Measurements from ENCODE around the gene NUP160. TPM values are rescaled to one million over a fixed set of nuclear protein-coding genes. Genes with fewer than 3 reads are reported as not detected.

The NUP160 gene
- total and polyA plus RNA-seq, 2 of the 8 experiments (the other 6 are each of a cell fraction or from before 2014, with no cell fraction given) = 44.6 to 100 TPM

GRCh38 chr11:47797633-47798032, 50.5 kb downstream of the NUP160 start:
- no peaks in the 10 kb centered on the region; the same call in 1 of the 2 replicates for H3K23me2 ChIP-seq (ENCODE audit: low read depth, low read length)
- H2AK5ac ChIP-seq (ENCODE audit: low read depth, low read length) = no peak overlapping the region
- H3K4me2 ChIP-seq (ENCODE audit: insufficient read depth in 1 of 2, low read depth in 2 of 2, low read length in 2 of 2) = no peak overlapping the region
- H4K5ac ChIP-seq (ENCODE audit: insufficient read length, low read depth, low read length) = no peak overlapping the region
- no peak overlapping the region for H2BK120ac ChIP-seq (replicated peaks; ENCODE audit: low read depth, low read length)
- POLR2A ChIA-PET (ENCODE audit: partially characterized antibody) = interaction anchor here (0.9 kb wide), 1 partner anchor 10 kb away, joined by 3 read pairs; no protein-coding TSS in a partner anchor
- CTCF ChIA-PET (ENCODE audit: partially characterized antibody) = no interaction called here
- no peaks in the 10 kb centered on the region for H3K79me2 ChIP-seq (ENCODE audit: control insufficient read depth in 1 of 2, insufficient read depth in 2 of 2, low read length in 2 of 2)
- H2BK15ac ChIP-seq (ENCODE audit: low read length) = no peak overlapping the region
- H3K4me1 ChIP-seq (replicated peaks in 1 of 4; ENCODE audit: control insufficient read depth in 3 of 4, insufficient read depth in 4 of 4, low read length in 3 of 4) = no peaks in the 10 kb centered on the region
- H4K20me1 ChIP-seq (replicated peaks in 1 of 2; ENCODE audit: control insufficient read depth in 1 of 2, insufficient read depth in 2 of 2, low read length in 2 of 2) = no peaks in the 10 kb centered on the region
- no peak overlapping the region for H3K56ac ChIP-seq (replicated peaks; ENCODE audit: insufficient read length, low read depth, low read length)
- no peaks in the 10 kb centered on the region for H3K79me1 ChIP-seq (ENCODE audit: low read depth, low read length)
- H3K9me3 ChIP-seq (ENCODE audit: insufficient read depth in 2 of 2, low read depth in 1 of 2, low read length in 1 of 2) = no peaks in the 10 kb centered on the region
- TF ChIP-seq CTBP2 (IDR thresholded peaks at IDR 0.05; ENCODE audit: borderline replicate concordance, insufficient read depth, insufficient read length, low read length) (no peak), CBX8 (IDR thresholded peaks at IDR 0.05; ENCODE audit: borderline replicate concordance, low read depth, low read length) (no peak), TBP (IDR thresholded peaks at IDR 0.05; ENCODE audit: low read depth, low read length) (no peak), RXRA (IDR thresholded peaks at IDR 0.05; ENCODE audit: insufficient read depth, low read depth, low read length) (no peak), SP4 (IDR thresholded peaks at IDR 0.05; ENCODE audit: low read length) (no peak)
- TF ChIP-seq, protein P1, sequence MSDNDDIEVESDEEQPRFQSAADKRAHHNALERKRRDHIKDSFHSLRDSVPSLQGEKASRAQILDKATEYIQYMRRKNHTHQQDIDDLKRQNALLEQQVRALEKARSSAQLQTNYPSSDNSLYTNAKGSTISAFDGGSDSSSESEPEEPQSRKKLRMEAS (IDR thresholded peaks at IDR 0.05) = no peak
- WGBS, 2 experiments (ENCODE audit: extremely low coverage in 1 of 2, insufficient coverage in 1 of 2, insufficient read length in 1 of 2, insufficient replicate concordance in 2 of 2, low coverage in 1 of 2, low lambda C conversion rate in 2 of 2, missing lambda C conversion rate in 1 of 2) = 97% methylated on average over 4 of the region's 4 CpGs; no CpG with 5 or more reads in 1 of the 2 experiments
- H4K91ac ChIP-seq (replicated peaks; ENCODE audit: insufficient read length, low read length) = no peak overlapping the region
- H2BK12ac ChIP-seq (ENCODE audit: low read depth, low read length) = no peak overlapping the region
- H3K4ac ChIP-seq (replicated peaks; ENCODE audit: insufficient read length, low read depth, low read length) = no peak overlapping the region
- no peak overlapping the region for H2BK20ac ChIP-seq (ENCODE audit: low read length)
- no peak overlapping the region for H4K8ac ChIP-seq (ENCODE audit: extremely low read depth, insufficient read depth, low read length)
- no peak overlapping the region for H3K18ac ChIP-seq (ENCODE audit: extremely low read depth, low read length)
- no peak overlapping the region for H3K14ac ChIP-seq (ENCODE audit: insufficient read length)
- no peak for FAIRE-seq
- no peak overlapping the region for H3K23ac ChIP-seq (ENCODE audit: insufficient read length)
- H3K27ac ChIP-seq (ENCODE audit: low read depth, low read length) = no peak overlapping the region
- H2BK5ac ChIP-seq (ENCODE audit: low read depth, low read length) = no peak overlapping the region
- DNase-seq (ENCODE audit: low read depth in 1 of 2, low spot score in 2 of 2) = no peak
- H3K36me3 ChIP-seq (ENCODE audit: control insufficient read depth in 2 of 4, insufficient read depth in 4 of 4, low read length in 3 of 4) = peaks cover 11 to 86% (median 61%) of the 10 kb centered on the region in 4 experiments; a peak in 7 of 8 replicates
- H3K4me3 ChIP-seq (ENCODE audit: extremely low read depth in 1 of 4, insufficient read depth in 2 of 4, low read depth in 3 of 4, low read length in 4 of 4) = no peak overlapping the region
- H2AFZ ChIP-seq (ENCODE audit: low read length) = no peak overlapping the region
- no peaks in the 10 kb centered on the region for H3K27me3 ChIP-seq (replicated peaks in 1 of 4; ENCODE audit: control insufficient read depth in 3 of 4, extremely low read depth in 1 of 4, insufficient read depth in 3 of 4, low read length in 3 of 4)
- no peak overlapping the region for H3K9ac ChIP-seq (replicated peaks in 1 of 4; ENCODE audit: extremely low read depth in 1 of 4, low read depth in 3 of 4, low read length in 3 of 4)
